Measurements from ENCODE around the gene AGAP5. TPM values are rescaled to one million over a fixed set of nuclear protein-coding genes. Genes with fewer than 3 reads are reported as not detected.
A peak's percentile ranks its signal among the peaks of the same experiment; 100 is the strongest.

Gene AGAP5
- total and polyA plus RNA-seq, 10 of the 15 experiments (the other 5 are each of a cell fraction or from before 2014, with no cell fraction given), result 0.68 to 8.5 (median 6.7) TPM; not detected in 1

- no peak overlapping the region for H3K4me2 ChIP-seq (ENCODE audit: control insufficient read depth, insufficient read depth)
- SMC1A ChIA-PET (ENCODE audit: uncharacterized antibody, unreplicated experiment), result interaction anchor here (1.0 to 5.6 kb wide), 15 partner anchors 9 to 382 kb away, joined by 3 to 134 read pairs (median 8); partner anchors contain the start of genes PPP3CB and SYNPO2L
- CTCF ChIA-PET, result interaction anchor here (0.6 to 5.2 kb wide), 16 partner anchors 10 to 382 kb away, joined by 3 to 163 read pairs (median 6); no protein-coding TSS in a partner anchor
Measured at GRCh38 chr10:73645251-73645650, 52.7 kb downstream of the AGAP5 start.

More at GRCh38 chr10:73645251-73645650, 52.7 kb downstream of the AGAP5 start:
- Histone ChIP-seq H4K20me1 (ENCODE audit: control insufficient read depth, insufficient read depth) (no peaks in the 10 kb centered on the region), H3K36me3 (ENCODE audit: control insufficient read depth in 2 of 2, insufficient read depth in 2 of 2, low read length in 1 of 2) (no peaks in the 10 kb centered on the region), H3K27me3 (replicated peaks in 1 of 2; ENCODE audit: control insufficient read depth in 2 of 2, insufficient read depth in 2 of 2, low read length in 1 of 2) (no peaks in the 10 kb centered on the region), H3K27ac (ENCODE audit: control insufficient read depth, insufficient read depth) (0 out of 2 replicates have a peak overlapping the region, but pooled peaks have one; percentile 3), H3K9me3 (replicated peaks; ENCODE audit: control insufficient read depth, insufficient read depth, low read length) (no peaks in the 10 kb centered on the region), H3K4me3 (no peak overlapping the region), H3K4me1 (ENCODE audit: control insufficient read depth, insufficient read depth, low read length) (peaks cover 25% of the 10 kb centered on the region), H3K9ac (ENCODE audit: control insufficient read depth, insufficient read depth, low read length) (no peak overlapping the region), H2AFZ (ENCODE audit: control insufficient read depth, low read depth, low read length) (peak overlapping the region; percentile 1), H3K79me2 (ENCODE audit: control insufficient read depth, insufficient read depth, low read length) (no peaks in the 10 kb centered on the region)
- ChIA-PET RAD21 (ENCODE audit: unreplicated experiment) (interaction anchor here (0.8 to 5.4 kb wide), 6 partner anchors 9 to 234 kb away, joined by 3 to 96 read pairs (median 8); partner anchors contain the start of gene SYNPO2L), POLR2A (interaction anchor here (1.0 to 1.6 kb wide), 3 partner anchors 102 to 159 kb away, joined by 3 to 4 read pairs (median 3); no protein-coding TSS in a partner anchor)
- intact Hi-C loops (cut with micrococcal nuclease; ENCODE audit: unreplicated experiment) (no loop called here), in situ Hi-C loops (cut with MboI) (no loop called here)
- 17% methylated on average over 3 of the region's 3 CpGs for WGBS (ENCODE audit: insufficient coverage, insufficient replicate concordance, low lambda C conversion rate, missing lambda C conversion rate)
- FAIRE-seq (no peak), ATAC-seq (0 out of 3 replicates have a peak, but pooled peaks have one; percentile 6), DNase-seq (ENCODE audit: low read depth, low spot score) (no peak)
- BruUV-seq (replicated peaks), result no TSS peak
- TF ChIP-seq MXI1 (IDR thresholded peaks at IDR 0.05; ENCODE audit: low read depth, low read length) (no peak), GABPA (IDR thresholded peaks at IDR 0.05; ENCODE audit: low read depth) (no peak), ESRRA (IDR thresholded peaks at IDR 0.05; ENCODE audit: low read length) (no peak), CBFB (IDR thresholded peaks at IDR 0.05; ENCODE audit: low read depth) (0 out of 2 replicates have a peak, but pooled peaks have one; percentile 30), NFXL1 (IDR thresholded peaks at IDR 0.05; ENCODE audit: borderline replicate concordance) (no peak), SRF (IDR thresholded peaks at IDR 0.05; ENCODE audit: low read depth in 2 of 2, low read length in 2 of 2) (no peak), JUNB (IDR thresholded peaks at IDR 0.05) (0 out of 2 replicates have a peak, but pooled peaks have one; percentile 6), IRF3 (IDR thresholded peaks at IDR 0.05) (no peak), IRF4 (IDR thresholded peaks at IDR 0.05; ENCODE audit: low read depth, low read length) (no peak), SPI1 (IDR thresholded peaks at IDR 0.05; ENCODE audit: borderline replicate concordance, insufficient read depth, low read depth, low read length) (peak; percentile 3; the same call in 1 of the 2 replicates), ATF7 (IDR thresholded peaks at IDR 0.05; ENCODE audit: low read depth) (no peak), MEF2A (IDR thresholded peaks at IDR 0.05; ENCODE audit: insufficient read depth, low read depth, low read length) (no peak), RUNX3 (IDR thresholded peaks at IDR 0.05; ENCODE audit: low read length) (no peak), ASH2L (IDR thresholded peaks at IDR 0.05; ENCODE audit: borderline replicate concordance, low read depth) (no peak)
- TF ChIP-seq, protein P1, sequence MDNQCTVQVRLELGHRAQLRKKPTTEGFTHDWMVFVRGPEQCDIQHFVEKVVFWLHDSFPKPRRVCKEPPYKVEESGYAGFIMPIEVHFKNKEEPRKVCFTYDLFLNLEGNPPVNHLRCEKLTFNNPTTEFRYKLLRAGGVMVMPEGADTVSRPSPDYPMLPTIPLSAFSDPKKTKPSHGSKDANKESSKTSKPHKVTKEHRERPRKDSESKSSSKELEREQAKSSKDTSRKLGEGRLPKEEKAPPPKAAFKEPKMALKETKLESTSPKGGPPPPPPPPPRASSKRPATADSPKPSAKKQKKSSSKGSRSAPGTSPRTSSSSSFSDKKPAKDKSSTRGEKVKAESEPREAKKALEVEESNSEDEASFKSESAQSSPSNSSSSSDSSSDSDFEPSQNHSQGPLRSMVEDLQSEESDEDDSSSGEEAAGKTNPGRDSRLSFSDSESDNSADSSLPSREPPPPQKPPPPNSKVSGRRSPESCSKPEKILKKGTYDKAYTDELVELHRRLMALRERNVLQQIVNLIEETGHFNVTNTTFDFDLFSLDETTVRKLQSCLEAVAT (IDR thresholded peaks at IDR 0.05), result no peak
